GM19324 (cell line): ENCODE results near the gene LUZP2.

Source experiments
- ATAC-seq: cut with Tn5 transposase; IDR thresholded peaks from one replicate; pipeline ENCODE4 v1.9.1; 2021; ENCODE audit warnings: mild to moderate bottlenecking, moderate library complexity; ENCODE audit not compliant: unreplicated experiment, low FRiP score

Gene LUZP2

DNA sequence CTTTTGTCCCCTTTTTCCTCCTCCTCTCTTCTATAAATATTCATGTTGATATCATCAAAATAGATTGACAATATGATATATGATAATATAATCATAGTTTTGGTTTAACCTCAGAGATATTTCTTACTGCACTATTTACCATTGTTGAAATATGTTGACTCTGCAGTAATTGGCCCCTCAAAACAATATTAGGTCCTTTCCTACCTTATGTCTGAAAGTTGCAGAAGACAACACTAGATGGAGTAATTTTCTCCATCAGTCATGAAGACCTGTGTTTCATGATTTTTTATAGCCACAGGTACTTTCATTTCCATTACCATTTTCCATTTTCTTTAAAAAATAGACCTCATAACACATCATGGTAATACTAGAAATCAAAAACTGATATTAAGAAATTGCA is 284.4 kb downstream of the LUZP2 start:
- ATAC-seq: no peak

DNA sequence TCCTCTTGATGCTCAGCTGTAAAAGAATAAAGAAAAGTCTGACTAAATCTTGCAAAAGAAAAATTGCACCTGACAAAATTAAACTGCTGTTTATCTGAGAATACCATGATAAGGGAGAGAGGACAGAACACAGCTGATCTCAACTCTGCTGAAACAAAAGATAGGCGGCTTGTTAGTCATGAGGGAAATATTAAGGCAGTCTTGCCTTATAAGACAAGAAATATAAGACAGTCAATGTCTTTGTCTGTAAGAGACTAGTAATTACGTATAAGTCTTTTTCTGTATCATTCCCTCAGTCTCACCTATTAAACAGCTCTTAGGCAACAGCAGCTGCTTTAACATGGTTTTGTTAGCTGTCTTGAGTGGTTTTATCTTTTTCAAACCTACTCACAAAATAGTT is 296.6 kb downstream of the LUZP2 start:
- no peak for ATAC-seq

DNA sequence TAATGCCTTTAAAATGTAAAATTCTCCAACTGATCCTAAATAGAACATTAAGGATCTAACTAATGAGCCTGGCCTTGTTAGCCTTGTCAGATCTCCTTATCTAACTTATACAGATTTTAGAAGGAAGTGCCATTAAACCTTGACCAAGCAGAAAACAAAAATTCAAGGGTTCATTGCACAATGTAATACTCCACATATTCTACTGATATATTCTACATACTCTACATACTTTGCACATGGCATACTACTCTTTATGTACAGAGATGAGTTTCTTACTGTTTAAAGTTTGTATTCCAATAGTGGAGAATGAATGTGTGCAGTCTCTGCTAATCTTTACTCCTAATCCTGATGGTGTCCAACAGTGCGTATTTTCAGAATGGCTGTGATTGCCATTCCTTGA is 297.2 kb downstream of the LUZP2 start:
- ATAC-seq: no peak

DNA sequence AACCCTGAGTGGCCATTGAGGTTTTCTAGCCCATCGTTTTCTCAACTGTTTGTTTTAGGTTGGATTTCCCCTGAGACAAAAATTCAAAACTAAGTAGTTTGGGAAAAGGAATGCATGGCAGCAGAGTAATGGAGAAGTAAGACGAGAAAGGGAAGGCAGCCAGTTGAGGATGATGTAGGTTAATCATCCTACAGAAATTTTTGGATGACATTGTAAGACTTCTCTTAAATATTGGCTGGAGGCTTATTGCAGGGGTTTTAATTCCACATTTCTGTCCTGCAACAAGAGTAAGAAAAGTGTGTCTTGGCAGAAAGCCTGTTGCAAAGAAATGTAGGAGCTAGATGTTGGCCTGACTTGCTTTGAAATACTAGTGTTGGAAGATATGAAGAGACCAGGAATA is 308.8 kb downstream of the LUZP2 start:
- no peak for ATAC-seq

DNA sequence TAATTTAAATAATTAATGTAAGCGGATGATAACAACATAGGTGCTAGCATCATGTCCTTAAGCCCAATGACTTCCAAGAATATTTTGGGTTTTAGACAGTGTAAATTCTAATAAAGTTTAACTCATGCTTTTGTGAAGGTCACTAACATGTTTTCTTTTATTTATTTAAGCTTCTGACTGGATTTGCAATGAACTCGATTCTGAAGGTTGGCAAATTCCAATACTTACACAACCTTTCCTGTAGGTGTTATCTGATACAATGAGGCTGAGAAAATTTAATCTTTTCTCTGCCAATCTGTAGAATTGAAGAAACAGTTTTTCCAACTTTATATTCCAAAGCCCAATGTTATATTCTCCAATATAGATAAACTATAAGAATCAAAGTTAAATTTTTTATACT is 311.3 kb downstream of the LUZP2 start:
- no peak for ATAC-seq

DNA sequence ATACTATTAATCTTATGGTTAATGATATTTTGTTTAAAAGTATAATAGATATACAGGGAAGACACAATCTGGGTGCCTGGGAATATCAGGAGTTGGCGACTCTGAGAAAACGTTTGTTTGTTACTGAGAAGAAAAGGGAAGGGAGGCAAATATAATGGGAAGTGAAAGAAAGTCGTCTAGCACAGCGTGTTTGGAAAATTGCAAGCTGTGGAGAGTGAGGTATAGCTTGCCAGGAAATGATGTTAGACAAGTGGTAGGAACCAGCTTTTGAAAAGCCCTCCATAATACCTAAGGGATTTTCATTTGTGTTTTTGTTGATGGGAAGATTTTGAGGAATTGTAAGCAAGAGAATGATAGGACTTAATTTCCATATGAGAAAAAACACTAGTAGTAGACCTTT is 322.2 kb downstream of the LUZP2 start:
- no peak for ATAC-seq

DNA sequence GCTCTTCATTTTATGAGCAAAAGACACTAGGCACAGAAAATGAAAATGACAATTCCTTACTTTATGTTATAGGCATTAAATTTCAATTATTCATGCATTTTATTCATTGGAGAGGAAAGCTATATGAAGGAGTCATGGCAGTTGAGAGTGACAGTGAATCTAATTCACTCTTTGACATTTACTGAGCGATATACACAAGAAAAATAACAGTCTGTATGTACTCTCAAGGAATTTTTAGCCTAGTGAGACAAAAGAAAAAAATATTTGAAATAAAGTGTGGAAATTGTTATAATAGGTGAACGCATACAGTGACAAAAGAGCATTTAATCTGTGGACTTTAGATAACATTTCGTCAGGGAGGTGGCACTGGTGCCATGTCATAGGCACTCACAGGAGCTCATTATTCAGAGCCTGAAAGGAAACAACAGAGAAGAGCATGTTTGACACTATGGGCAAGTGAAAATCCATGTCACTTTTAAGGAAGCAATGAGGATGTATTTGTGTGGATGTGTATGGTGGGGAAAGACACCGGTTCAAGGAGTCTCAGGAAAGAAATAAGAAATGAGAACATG is 323.1 kb downstream of the LUZP2 start:
- no peak for ATAC-seq

DNA sequence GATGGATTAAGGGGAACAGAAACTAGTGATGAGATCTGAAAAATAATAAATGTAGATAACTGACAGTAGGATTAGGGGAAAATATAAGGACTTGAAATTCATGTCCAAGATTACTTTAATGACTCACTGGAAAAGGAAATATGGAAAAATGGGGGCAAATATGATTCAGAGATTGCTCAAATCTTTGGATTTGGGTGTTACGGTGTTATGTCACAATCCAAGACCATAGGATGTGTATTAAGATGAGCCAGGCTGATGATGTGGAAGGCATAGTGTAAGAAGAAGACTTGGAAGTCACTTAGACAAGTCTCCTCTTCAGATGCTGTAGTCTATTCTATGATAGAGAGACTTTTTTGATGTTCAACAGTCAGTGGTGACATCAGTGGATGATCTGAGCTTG is 323.7 kb downstream of the LUZP2 start:
- ATAC-seq: no peak

DNA sequence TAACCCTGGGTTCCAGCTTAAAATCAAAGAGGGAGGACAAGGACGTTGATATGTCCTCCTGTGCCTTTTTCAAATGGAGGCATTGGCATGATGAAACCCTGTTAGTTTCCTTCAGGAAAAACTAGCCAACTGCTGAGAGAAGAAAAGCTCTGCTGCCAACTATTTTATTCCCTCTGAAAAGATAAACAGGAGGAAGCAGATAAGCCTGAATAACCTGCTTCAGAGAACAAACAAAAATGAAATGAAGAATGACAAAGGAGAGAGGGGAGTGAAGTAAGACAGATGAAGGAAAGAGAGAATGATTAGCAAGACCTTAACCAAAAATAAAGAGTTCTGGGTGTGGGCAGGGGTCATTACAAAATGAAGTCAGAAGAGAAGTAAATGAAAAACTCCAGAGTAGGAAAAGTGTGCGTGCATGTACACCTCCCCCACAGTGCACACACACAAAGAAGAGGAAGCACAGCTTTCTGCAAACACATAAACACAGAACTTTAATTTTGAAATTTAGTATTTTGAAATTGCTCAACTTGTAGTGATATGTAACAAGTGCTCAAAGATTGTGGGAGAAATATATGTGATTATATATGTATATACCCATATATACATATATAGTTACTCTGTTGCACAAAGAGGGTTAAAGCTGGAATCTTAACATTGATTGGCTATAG is 332.2 kb downstream of the LUZP2 start:
- ATAC-seq: no peak

DNA sequence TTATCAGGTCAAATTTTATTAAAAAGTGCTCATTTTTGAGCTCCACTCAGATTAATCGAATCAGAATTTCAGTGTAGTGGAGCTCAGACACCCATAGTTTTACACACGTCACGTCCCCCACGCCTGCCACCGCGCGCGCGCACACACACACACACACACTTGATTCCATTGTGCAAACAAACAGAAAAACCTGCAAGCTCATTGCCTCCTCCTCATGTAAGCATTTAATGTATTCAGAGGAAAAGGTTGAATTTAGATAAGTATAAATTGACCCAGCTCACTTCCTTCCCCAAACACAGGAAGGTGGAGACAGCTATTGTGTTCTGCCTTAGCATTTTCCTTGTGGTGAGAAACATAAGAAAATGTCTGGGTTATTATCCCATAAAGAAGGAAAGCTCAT is 336.7 kb downstream of the LUZP2 start:
- no peak for ATAC-seq

DNA sequence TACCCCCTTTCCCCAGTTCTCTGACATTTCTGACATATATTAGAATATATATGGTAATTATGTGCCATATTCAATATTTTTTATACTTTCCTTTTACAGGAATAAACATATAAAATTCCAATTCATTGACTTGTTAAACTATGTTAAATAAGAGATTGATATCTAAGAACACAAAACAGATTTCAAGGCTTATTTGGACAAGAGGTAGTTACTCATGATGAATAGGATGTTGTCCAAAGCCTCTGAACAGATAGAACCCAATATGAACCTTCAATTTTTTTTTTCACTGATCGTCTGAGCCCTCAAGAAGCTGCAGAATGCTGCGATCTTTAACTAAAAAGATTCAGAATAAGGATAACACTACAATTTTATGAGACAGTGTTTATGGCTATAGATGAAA is 340.3 kb downstream of the LUZP2 start:
- ATAC-seq: no peak

DNA sequence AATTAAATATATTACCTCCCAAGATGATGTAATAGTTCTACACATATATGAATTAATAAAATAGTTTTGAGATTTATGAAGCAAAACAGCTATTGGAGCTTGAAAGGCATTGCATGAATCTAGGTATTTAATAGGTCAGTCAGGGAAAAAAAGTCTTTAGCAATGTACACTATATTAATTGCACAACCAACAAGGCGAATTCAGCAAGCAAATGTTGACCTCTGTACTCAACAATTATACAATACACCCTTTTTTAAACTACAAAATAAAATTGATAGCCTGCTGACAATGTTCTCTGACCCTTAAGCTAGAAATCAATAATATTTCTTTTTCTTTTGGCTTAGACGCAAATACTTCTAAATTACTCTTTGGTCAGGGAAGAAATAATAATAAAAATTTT is 345.5 kb downstream of the LUZP2 start:
- ATAC-seq: no peak

DNA sequence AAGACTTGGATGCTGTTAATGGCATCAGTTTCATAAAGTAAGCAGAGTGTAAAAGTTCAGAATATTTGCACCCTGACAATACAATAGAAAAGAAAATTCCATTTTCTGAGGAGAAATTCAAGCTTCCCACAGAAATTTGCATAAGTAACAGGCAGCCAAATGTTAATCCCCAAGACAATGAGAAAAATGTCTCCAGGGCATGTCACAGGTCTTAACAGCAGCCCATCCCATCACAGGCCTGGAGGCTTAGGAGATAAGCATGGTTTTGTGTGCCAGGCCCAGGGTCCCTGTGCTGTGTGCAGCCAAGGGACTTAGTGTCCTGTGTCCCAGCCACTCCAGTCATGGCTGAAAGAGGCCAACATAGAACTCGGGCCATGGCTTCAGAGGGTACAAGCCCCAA is 347.6 kb downstream of the LUZP2 start:
- no peak for ATAC-seq

DNA sequence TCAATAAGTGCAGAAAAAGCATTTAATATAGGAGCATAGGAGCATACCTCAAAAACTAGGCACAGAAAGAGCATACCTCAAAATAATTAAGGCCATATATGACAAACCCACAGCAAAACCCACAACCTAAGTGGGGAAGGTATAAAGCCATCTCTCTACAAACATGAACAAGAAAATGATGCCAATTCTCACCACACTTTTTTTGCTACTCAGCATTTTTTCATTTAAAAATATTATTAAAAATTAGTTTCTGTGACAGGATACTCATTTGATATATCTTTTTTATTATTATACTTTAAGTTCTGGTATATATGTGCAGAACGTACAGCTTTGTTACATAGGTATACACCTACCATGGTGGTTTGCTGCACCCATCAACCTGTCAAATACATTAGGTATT is 352.0 kb downstream of the LUZP2 start:
- no peak for ATAC-seq

DNA sequence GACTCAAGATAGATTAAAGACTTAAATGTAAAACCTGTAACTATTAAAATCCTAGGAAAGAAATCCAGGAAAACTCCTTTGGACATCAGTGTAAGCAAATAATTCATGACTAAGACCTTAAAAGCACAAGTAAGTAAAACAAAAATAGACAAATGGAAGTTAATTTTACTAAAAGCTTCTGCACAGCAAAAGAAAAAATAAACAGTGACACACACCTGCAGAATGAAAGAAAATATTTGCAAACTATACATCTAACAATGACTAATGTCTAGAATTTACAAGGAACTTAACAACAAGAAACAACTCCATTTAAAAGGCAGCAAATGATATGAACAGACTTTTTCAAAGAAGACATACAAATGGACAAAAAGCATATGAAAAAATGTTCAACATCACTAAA is 359.1 kb downstream of the LUZP2 start:
- ATAC-seq: no peak

DNA sequence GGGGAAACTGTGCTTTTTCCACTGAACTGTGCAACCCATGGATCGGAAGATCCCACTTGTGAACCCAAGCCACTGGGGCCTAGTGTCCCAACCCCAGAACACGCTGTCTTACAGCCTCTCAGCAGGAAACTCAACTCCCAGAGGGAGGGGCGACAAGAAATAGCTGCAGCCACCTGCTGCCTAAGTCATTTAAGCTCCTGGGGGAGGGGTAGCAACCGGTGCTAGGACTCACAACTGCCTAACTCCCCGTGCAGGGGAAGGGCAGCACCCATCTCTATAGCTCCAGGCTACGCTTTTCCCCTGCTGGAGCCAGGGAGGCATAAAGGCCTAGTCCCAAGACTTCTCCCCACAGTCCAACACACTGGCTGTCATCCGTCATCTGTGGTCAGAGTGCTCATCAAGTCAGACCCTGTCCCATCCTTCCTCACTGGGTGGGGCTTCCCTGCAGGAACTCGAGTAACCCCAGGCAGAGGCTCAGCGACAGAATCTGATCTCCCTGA is 363.0 kb downstream of the LUZP2 start:
- no peak for ATAC-seq

DNA sequence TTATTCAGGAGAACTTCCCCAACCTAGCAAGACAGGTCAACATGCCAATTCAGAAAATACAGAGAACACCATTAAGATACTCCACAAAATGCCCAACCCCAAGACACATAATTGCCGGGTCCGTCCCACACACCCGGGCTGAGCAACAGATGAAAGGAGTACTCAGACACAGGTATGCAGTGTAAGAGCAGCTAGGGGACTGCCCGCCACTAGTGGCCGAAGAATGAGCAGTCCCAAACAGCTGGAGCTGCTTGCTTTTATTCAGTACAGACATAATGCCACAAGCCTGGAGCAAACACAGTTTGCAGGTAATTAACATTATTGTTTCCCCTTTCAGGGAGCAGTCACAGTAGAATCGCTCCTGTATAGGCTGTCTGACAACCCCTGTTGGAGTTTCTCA is 364.6 kb downstream of the LUZP2 start:
- no peak for ATAC-seq

DNA sequence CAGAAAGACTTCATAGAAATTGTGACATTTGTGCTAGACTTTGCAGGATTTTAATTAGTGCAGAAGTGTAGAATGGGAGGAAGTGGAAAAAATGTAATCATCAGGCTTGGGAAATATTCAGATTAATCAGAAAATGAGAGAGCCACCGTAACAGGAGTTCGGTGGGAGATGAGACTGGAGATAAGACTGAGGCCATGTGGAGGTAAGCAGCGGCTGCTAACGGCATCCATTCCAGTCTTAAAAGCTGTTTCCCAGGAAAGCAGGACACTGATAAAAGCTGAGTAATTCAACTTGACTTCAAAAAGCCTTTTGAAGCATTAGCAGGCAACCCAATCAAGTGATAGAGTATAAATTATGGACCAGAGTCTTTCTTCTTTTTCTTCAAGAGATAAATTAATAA is 369.9 kb downstream of the LUZP2 start:
- ATAC-seq: no peak

DNA sequence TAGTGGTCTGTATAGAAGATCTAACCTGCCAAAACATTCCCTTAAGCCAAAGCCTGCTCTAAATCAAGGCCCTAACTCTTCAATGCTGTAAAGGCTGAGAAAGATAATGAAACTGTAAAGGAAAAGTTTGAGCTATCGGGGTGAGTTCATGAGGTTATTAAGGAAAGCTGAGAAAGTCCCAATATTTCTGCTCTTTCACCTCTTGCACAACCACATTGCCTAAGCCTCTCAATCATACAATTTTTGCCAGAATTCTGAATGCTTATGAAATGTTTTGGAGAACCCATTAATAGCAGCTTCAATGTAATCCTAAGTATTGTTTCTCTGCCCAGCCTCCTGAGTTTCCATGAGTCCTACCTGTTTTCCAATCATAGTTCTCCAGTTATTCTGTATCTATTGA is 373.2 kb downstream of the LUZP2 start:
- ATAC-seq: no peak

DNA sequence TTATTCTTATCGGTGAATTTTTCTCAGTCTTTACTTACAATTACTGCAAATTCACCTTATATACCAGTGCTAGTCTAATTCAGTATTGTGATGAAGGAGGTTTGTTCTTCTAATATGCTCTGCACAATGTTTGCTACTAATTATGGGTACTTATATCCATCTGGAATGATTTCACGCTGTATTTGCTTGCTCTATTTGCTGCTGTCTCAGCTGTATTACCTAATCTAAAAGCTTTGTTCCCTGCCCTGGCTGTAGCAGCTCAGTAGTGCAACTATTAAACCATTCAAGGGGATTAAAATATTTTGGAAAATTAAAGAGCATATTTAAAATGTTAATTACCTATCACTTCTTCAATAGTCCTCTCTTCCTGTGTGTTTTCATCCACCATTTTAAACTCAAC is 375.3 kb downstream of the LUZP2 start:
- ATAC-seq: no peak

DNA sequence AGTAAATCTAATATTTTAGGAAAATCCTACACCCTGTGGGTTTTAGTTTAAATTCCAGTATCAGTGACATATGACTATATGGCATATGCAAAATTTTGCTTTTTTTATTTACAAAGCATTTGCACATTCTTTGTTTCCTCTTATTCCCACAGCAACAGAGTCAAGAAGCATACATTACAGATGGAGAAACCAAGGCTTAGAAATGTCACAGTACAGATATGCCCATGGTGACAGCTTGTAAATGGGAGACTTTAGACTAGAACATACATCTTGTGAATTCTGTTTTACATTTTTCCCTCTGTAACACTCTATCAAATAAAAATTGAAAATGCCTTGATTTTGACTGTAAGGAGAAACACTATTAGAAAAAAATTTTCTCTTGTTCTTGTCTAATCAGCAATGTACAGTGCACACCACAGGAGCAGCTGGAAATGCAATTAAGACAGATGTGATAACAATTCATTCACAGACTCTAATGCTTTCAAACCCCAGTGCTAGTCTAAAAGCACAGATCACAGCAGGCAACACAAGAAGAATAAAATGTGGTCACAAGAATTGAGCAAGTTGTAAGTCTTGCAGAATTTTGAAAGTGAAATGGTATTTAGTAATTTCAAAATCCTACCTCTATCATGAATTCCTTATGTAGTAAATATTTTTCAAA is 375.9 kb downstream of the LUZP2 start:
- no peak for ATAC-seq

DNA sequence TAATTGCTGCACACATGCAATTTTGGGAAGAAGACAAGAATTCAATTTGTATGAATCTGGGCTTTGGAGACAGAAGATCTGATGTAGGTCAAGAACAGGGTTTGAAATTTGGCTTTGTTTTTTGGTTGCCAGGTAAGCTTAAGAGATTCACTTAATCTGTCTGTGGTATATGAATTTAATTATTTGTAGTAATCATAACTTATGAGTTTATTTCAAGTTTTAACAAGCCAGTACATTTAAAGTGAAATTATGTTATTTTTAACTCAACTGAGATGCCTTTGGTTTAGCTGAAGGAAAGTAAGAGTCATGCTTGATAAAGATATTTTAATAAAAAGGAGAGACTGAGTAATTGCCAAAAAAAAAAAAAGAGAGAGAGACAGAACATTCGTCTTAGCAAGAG is 384.1 kb downstream of the LUZP2 start:
- no peak for ATAC-seq
